ENCODE measurements around the gene RNF38.

GRCh38 chr9:36337002-36337401 lies 63.1 kb downstream of the RNF38 start:
- no peak for TF ChIP-seq POLR2AphosphoS5 (IDR thresholded peaks at IDR 0.05; ENCODE audit: low read depth, low read length)
- TF ChIP-seq SIN3A (IDR thresholded peaks at IDR 0.05; ENCODE audit: borderline replicate concordance, insufficient read depth, low read length) = no peak
- TF ChIP-seq, protein P1, sequence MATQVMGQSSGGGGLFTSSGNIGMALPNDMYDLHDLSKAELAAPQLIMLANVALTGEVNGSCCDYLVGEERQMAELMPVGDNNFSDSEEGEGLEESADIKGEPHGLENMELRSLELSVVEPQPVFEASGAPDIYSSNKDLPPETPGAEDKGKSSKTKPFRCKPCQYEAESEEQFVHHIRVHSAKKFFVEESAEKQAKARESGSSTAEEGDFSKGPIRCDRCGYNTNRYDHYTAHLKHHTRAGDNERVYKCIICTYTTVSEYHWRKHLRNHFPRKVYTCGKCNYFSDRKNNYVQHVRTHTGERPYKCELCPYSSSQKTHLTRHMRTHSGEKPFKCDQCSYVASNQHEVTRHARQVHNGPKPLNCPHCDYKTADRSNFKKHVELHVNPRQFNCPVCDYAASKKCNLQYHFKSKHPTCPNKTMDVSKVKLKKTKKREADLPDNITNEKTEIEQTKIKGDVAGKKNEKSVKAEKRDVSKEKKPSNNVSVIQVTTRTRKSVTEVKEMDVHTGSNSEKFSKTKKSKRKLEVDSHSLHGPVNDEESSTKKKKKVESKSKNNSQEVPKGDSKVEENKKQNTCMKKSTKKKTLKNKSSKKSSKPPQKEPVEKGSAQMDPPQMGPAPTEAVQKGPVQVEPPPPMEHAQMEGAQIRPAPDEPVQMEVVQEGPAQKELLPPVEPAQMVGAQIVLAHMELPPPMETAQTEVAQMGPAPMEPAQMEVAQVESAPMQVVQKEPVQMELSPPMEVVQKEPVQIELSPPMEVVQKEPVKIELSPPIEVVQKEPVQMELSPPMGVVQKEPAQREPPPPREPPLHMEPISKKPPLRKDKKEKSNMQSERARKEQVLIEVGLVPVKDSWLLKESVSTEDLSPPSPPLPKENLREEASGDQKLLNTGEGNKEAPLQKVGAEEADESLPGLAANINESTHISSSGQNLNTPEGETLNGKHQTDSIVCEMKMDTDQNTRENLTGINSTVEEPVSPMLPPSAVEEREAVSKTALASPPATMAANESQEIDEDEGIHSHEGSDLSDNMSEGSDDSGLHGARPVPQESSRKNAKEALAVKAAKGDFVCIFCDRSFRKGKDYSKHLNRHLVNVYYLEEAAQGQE (IDR thresholded peaks at IDR 0.05; ENCODE audit: insufficient read depth in 1 of 2, low read depth in 2 of 2, low read length in 2 of 2) = no peak
- no peak for TF ChIP-seq TAF1 (IDR thresholded peaks at IDR 0.05; ENCODE audit: borderline replicate concordance, insufficient read depth, low read length)
- TF ChIP-seq FOXP2 (optimal IDR thresholded peaks at IDR 0.05; ENCODE audit: borderline replicate concordance, extremely low read depth, extremely low read length, insufficient read depth) = no peak

Data from PFSK-1 (cell line).